GM18907 (cell line): ENCODE data around the gene BUD31.

ENCODE experiments used
- ATAC-seq: cut with Tn5 transposase; IDR thresholded peaks from one replicate; pipeline ENCODE4 v1.9.1; 2021; ENCODE audit warnings: mild to moderate bottlenecking, moderate library complexity; ENCODE audit not compliant: unreplicated experiment

The BUD31 gene

GRCh38 chr7:99461221-99461620 is 52.5 kb downstream of the BUD31 start:
- ATAC-seq, result no peak

GRCh38 chr7:99465421-99465768 is 56.6 kb downstream of the BUD31 start:
- ATAC-seq, result no peak

- ATAC-seq, result no peak
These were observed 59.7 kb downstream of the BUD31 start for GRCh38 chr7:99468336-99468918.
